ENCODE results near the gene KIAA0513.
A peak's percentile ranks its signal among the peaks of the same experiment; 100 is the strongest.

KIAA0513 gene

DNA sequence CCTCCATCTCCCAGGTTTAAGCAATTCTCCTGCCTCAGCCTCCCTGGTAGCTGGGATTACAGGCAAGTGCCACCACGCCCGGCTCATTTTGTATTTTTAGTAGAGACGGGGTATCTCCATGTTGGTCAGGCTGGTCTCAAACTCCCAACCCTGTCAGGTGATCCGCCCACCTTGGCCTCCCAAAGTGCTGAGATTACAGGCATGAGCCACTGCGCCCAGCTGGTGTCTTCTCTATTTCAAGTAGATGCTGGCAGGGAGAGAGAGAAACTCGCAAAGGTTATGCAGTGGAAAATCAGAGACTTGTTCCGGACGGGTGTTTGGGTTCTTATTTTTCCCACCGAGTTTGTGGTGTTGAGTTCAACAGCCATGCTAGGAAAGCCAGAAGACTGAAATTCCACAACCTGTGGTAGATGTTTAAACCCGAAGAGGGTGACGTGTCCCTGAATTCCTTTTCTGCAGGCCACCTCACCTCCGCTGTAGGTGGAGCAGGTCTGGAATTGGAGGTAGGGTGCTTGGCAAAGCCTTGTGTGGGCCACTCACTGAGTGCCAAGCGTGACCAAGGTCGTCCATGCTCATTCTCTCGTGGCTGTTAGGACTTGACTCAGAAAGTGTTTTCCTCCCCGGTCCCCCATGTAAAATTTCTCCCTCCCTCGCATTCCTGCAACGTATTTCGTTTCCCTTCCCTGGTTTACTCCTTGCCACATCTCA, 8.9 kb upstream of the KIAA0513 start:
- TF ChIP-seq, protein P1, sequence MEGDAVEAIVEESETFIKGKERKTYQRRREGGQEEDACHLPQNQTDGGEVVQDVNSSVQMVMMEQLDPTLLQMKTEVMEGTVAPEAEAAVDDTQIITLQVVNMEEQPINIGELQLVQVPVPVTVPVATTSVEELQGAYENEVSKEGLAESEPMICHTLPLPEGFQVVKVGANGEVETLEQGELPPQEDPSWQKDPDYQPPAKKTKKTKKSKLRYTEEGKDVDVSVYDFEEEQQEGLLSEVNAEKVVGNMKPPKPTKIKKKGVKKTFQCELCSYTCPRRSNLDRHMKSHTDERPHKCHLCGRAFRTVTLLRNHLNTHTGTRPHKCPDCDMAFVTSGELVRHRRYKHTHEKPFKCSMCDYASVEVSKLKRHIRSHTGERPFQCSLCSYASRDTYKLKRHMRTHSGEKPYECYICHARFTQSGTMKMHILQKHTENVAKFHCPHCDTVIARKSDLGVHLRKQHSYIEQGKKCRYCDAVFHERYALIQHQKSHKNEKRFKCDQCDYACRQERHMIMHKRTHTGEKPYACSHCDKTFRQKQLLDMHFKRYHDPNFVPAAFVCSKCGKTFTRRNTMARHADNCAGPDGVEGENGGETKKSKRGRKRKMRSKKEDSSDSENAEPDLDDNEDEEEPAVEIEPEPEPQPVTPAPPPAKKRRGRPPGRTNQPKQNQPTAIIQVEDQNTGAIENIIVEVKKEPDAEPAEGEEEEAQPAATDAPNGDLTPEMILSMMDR (IDR thresholded peaks at IDR 0.05; ENCODE audit: unreplicated experiment in 3 of 3): no peak
- no peaks in the 10 kb centered on the region for H3K9me3 Mint-ChIP-seq
- peak overlapping the region; percentile 41 to 92 (median 49) for H3K27ac Mint-ChIP-seq
- H3K27me3 Mint-ChIP-seq (ENCODE audit: low read depth): peaks cover 6% of the 10 kb centered on the region
- peaks cover 26% of the 10 kb centered on the region for H3K4me1 Mint-ChIP-seq
- no peaks in the 10 kb centered on the region for H3K36me3 Mint-ChIP-seq (ENCODE audit: low read depth)
- no peak overlapping the region for H3K4me3 Mint-ChIP-seq

GRCh38 chr16:85019659-85020245, 7.8 kb upstream of the KIAA0513 start:
- peak overlapping the region in 1 of 3 experiments; percentile 1 for H3K27ac Mint-ChIP-seq
- H3K9me3 Mint-ChIP-seq: no peaks in the 10 kb centered on the region
- TF ChIP-seq, protein P1 (IDR thresholded peaks at IDR 0.05; ENCODE audit: unreplicated experiment in 3 of 3): no peak
- no peaks in the 10 kb centered on the region for H3K36me3 Mint-ChIP-seq (ENCODE audit: low read depth)
- peaks cover 18% of the 10 kb centered on the region for H3K4me1 Mint-ChIP-seq
- H3K4me3 Mint-ChIP-seq: no peak overlapping the region
- peaks cover 6% of the 10 kb centered on the region for H3K27me3 Mint-ChIP-seq (ENCODE audit: low read depth)

GRCh38 chr16:85025781-85026653, 1.6 kb upstream of the KIAA0513 start:
- Mint-ChIP-seq H3K36me3 (ENCODE audit: low read depth) (no peaks in the 10 kb centered on the region), H3K27ac (peak overlapping the region; percentile 86 to 95 (median 92)), H3K27me3 (ENCODE audit: low read depth) (peaks cover 22% of the 10 kb centered on the region), H3K4me3 (peak overlapping the region; percentile 90 to 96 (median 96)), H3K4me1 (peaks cover 24% of the 10 kb centered on the region), H3K9me3 (no peaks in the 10 kb centered on the region)
- TF ChIP-seq, protein P1 (IDR thresholded peaks at IDR 0.05; ENCODE audit: unreplicated experiment in 3 of 3): no peak

- no peaks in the 10 kb centered on the region for H3K9me3 Mint-ChIP-seq
- TF ChIP-seq, protein P1 (IDR thresholded peaks at IDR 0.05; ENCODE audit: unreplicated experiment in 3 of 3): no peak
- no peaks in the 10 kb centered on the region for H3K36me3 Mint-ChIP-seq (ENCODE audit: low read depth)
- peaks cover 26% of the 10 kb centered on the region for H3K27me3 Mint-ChIP-seq (ENCODE audit: low read depth)
- H3K27ac Mint-ChIP-seq: peak overlapping the region; percentile 86 to 95 (median 92)
- peak overlapping the region; percentile 90 to 96 (median 96) for H3K4me3 Mint-ChIP-seq
- H3K4me1 Mint-ChIP-seq: peaks cover 28% of the 10 kb centered on the region
These were observed 892 bp upstream of the KIAA0513 start for GRCh38 chr16:85026703-85027102.

GRCh38 chr16:85027958-85028684, 526 bp downstream of the KIAA0513 start:
- Mint-ChIP-seq H3K36me3 (ENCODE audit: low read depth) (no peaks in the 10 kb centered on the region), H3K4me1 (peaks cover 29% of the 10 kb centered on the region), H3K27me3 (ENCODE audit: low read depth) (peaks cover 26% of the 10 kb centered on the region), H3K9me3 (no peaks in the 10 kb centered on the region), H3K27ac (peak overlapping the region; percentile 1 to 25 (median 23)), H3K4me3 (peak overlapping the region; percentile 81 to 90 (median 82))
- TF ChIP-seq, protein P1 (IDR thresholded peaks at IDR 0.05; ENCODE audit: unreplicated experiment in 3 of 3): peak in 1 of 3 experiments; percentile 23
